Measurements from ENCODE around the gene CCDC107.

The CCDC107 gene

DNA sequence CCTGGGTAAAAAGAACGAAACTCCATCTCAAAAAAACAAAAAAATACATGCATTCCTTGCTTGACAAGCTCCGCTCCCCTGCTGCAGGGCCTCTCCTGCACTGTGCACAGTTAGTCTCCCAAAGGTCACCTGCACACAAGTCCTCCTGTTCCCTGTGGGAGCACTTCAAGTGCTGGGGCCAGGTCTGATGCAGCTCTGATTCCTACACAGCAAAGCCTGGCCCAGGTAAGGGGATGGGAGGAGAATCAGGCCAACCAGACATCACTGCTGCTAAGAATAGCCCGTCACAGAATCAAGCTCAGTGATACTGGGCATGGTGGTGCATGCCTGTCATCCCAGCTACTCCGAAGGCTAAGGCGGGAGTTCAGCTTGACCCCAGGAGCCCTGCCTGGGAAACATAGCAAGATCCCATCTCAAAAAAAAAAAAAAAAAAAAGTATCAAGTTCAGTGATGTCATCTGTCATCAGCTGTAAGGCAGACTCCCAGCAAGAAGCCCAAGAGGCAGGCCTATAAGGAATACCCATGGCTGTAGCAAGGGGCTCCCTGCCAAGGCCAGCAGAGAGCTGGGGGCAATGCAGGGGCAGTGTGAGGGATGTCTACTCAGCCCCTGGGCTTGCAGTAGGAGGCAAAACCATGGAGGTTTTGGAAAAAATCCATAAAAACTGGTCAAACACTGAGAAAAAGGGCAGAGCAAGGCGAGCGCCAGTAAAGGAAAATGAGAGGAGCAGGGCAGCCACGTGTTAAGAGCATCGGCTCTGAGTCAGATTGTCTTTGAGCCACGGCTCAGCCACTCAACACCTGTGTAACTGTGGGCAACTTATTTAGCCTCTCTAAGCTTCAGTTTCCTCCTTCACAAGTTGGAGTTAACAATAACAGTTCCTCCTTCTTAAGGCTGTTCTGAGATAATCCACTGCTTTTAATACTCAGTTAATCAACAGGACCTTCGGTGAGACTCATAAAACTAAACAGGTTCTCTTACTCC lies 28.4 kb downstream of the CCDC107 start:
- DNase-seq = no peak

DNA sequence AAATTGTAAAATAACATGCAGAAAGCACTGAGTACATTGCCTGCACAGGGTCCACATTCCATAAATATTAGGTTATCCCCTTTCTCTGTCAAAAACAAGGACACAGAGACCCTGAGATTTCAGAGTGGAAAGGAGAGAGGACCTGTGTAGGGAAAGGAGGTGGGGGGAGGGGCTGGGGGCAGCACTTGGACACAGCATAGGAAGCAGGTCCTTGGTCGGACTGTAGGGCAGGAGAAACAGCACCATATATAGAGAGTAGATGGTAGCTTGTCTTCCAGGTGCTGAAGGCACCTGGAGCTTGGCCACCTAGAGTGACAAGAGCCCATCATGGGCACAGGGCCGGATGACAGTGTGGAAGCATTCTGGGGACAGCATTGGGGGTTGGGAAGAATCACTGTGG lies 29.2 kb downstream of the CCDC107 start:
- no peak for DNase-seq

GRCh38 chr9:35687972-35688557 lies 30.0 kb downstream of the CCDC107 start:
- no peak for DNase-seq

DNA sequence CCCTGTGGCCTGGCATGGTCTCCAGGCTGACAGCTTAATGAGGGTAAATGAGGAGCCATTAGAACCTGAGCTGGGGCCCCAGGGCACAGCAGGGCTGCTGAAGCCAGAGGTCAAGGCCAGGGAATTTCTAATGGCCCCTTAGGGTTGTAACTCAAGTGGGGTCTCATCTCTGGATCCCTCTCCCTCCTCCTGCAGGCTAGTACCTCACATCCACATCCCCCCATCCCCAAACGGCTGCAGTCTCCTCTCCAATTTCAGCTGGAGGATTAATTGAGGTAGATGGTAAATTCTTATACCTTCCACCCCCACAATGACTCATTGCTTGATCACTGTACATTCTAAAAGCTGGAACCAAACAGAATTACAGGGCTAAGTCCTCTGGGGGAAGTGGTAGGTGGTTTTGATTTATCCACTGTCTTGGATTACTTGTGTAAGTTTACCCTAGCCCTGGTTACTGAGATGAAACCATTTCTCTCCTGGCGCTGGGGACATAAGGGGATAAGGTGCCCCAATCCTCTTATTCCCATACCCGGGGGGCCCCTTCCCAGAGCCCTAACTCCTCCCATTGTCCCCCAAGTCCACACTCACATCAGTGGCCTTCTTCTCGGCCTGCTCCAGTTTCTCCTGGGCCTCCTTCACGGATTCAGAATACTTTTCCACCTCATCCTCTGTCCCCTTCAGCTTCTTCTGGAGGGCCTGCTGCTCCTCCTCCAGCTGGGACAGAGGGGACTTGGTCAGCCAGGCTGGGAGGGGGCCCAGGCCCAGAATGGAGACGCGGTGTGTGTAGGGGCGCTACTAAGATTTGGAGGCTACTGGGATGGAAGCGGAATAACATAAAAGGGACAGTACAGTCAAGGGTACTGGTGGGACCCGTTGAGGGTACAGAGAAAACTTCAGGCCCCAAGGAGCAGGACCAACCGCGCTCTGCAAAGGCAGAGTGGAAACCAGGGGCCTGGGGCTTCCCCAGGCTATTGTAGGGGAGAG lies 30.8 kb downstream of the CCDC107 start:
- DNase-seq = no peak

DNA sequence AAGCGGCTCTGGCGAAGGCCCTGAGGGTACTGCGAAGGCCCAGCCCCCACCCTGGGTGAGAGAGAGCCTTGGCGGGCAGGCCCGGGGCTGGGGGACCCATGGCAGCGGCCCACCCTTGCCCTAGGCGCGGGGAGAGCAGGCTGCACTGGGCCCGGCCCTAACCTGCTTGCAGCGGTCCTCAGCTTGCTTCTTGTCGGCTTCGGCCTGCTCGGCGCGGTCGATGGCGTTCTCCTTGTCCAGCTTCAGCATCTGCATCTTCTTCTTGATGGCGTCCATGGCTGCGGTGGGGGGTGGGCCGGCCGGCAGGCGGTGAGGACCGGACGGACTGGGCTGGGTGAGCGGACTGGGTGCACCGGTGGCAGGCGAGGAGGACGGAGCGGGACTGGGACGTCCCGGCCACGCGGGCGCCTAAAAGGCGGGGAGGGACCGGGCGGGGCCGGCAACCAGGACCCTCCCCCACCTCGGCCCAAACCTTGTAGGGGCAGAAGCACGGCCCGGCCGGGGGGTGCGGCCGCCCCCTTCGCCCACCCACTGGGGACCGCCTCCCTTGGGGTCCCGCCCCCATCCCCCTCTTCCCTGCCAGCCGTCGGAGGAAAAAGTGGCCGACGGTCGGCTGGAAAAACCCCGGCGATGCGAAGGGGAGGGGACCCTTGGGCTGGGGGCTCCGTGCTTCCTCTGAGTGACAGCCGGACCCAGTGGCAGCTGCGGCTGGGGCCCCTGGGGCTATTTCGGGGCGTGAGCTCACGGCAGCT lies 31.6 kb downstream of the CCDC107 start, which contains the start of gene TPM2:
TPM2 (minus strand) TSS at position 384 of the 752 bp plus-strand sequence; CDS start at position 276, 108 bp downstream.
- DNase-seq = no peak

GRCh38 chr9:35690294-35690613 lies 32.2 kb downstream of the CCDC107 start:
- DNase-seq = no peak

DNA sequence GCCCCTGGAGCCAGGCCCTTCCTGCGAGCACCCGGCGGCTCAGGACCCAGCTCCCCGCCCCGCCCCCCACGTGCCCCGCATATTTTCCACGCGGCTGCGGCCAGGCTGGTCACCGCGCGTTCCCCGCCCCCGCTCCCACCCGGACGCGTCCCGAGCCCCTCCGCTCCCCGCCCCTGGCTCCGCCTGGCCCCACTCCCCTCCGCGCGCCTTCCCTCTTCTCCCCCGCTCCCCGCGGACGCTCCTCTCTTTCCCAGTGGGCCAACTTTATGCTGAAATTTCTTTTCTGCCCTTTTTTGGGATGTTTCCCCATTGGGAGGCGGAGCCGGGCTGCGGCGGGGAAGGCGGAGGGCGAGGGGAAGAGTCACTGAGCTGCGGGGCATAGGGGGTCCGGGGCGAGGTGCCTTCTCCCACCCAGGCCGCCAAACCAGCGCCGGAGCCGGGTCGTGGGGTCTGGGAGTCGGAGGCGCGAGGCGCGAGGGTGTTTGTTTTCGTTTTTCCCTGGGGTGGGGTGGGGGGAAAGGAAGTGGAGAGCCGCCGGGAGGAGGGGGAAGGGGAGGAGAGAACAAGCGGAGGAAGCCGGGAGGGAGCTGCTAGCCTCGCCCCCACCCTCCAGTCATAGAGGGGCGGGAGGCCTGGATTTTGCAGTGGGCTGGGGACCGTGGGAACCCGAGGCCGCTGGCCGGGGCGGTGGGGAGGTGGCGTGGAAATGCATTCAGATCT lies 32.7 kb downstream of the CCDC107 start:
- DNase-seq = peak; percentile 32

DNA sequence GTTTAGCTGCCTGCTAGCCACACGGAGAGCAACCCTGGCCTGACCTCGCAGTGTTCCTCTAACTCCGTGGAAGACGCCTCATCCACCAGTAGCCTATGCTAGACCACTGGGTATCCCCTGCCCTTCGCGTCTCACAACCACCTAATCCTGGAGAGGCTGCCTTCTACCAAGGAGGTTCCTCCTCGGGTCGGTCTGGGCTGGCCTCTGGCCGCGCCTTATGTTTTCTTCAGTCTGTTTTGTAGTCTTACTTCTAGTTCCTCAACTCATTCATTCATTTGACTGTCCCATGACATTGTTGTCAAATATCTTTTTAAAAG lies 33.2 kb downstream of the CCDC107 start:
- DNase-seq = no peak

DNA sequence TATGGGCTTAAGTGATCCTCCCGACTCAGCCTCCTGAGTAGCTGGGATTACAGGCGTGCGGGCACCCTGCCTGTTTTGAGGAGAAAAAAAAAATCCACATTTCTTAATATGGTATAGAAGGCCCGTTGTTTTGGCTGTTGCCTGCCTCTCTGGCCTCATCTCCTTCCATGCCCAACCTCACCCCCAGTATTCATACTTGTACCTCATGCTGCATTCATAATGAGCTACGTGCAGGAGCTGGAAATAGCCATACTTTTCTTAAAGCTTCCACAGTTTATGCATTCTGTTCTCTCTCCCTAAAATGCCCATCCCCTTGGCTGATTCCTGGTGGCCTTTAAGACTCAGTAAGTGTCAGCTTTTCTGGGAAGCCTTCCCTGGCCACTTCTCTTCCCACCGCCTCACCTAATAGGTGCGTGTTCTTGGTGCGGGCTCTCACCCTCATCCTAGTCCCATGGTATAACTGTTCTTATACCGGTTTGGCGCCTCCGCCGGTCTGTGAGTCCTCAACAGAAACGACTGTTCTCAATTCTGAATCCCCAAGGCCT lies 33.7 kb downstream of the CCDC107 start:
- DNase-seq = no peak

GRCh38 chr9:35695943-35696401 lies 37.9 kb downstream of the CCDC107 start:
- no peak for DNase-seq

- peak; percentile 32 for DNase-seq
These were observed 38.6 kb downstream of the CCDC107 start for GRCh38 chr9:35696520-35697215.

- DNase-seq = no peak
These were observed 39.4 kb downstream of the CCDC107 start for GRCh38 chr9:35697486-35697885.

DNA sequence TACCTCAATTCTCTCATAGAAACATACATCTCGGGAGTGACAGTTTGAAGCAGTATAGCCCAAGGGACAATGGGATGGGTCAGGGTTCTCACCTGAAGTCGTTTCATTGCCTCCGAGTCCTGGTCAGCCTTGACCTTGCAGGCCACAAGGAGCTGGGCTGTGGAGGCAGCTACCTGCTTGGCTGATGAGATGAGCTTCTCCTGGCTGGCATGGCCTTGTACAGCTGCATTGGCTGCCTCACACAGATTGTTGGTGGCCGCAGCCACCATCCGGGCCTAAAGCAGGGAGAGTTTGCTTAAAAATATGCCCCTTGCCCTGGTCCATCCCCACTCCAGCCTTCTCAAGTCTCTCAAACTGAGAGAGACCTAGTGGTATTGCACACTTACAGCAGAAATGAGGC lies 40.1 kb downstream of the CCDC107 start:
- no peak for DNase-seq

DNA sequence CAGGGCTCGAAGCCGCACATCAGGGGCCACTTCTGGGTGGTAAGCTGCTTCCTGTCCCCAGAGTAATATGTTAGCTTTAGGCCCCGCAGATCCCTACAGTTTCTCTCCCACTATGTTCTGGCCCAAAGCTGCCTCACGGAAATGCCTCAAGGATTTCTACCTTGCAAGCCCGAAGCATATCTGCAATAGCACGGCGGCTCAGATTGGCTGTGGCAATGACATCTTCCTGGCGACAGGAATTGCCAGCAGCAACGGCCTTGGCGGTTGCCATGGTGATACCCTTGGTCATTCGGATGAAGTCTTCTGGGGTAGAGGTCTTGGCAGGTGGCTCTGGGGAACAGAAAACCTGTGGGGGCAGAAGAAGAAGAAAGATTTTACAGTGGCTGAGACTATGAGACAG lies 41.9 kb downstream of the CCDC107 start:
- no peak for DNase-seq

DNA sequence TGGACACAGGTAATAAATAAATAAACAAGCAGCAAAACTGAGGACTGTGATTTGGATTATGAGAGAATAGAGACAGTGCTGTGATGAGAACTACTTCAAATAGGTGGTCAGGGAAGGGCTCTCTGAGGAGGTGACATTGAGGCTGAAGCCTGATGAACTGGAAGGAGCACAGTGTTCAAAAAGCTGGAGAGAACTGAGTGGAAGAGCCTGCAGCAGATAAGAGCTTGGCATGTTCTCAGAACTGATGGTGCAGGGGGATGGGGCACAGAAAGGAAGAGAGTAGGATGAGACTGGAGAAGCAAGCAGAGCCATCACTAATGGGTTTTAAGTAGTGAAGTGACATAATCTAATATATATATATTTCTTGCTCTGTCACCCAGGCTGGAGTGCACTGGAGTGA lies 42.9 kb downstream of the CCDC107 start:
- DNase-seq = no peak

- DNase-seq = no peak
These were observed 44.6 kb downstream of the CCDC107 start for GRCh38 chr9:35702696-35703095.

- no peak for DNase-seq
These were observed 46.0 kb downstream of the CCDC107 start for GRCh38 chr9:35703906-35704672.

DNA sequence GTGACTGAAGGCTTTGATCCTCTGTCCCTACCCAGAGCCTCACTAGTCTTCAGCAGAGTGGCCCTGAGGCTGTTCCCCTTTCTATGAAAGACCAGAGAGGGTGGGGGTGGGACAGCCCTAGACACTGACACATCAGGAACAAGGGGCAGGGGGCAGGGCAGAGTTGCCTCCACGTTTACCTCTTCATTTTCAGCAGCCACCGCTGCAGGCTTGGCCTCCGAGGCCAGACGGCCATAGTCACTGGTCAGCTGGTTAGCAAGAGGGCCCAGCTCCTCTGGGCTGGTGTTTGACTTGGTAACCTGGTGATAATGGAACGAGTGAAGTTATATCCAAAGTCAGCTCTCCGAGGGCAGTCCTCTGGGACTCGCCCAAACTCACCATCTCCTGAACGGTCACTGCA lies 47.3 kb downstream of the CCDC107 start:
- no peak for DNase-seq

- DNase-seq = no peak
These were observed 47.8 kb downstream of the CCDC107 start for GRCh38 chr9:35705836-35706430.

- DNase-seq = no peak
These were observed 48.9 kb downstream of the CCDC107 start for GRCh38 chr9:35706951-35707350.

Data from stimulated activated naive CD4-positive, alpha-beta T cell treated with Interleukin-2 at 50 U/mL for 16 hours (primary cell).